Chondrocyte (in vitro differentiated cells): Measurements from ENCODE around the gene OPRPN. TPM values are rescaled to one million over a fixed set of nuclear protein-coding genes. Genes with fewer than 3 reads are reported as not detected.

ENCODE experiments used
- DNase-seq: peaks from one replicate; pipeline ENCODE4 v3.0.0; 2021; ENCODE audit warnings: mixed read lengths, low spot score
- H3K27ac Mint-ChIP-seq: one replicate; pipeline ENCODE4 v1.8.0; 2021; ENCODE audit warnings: mild to moderate bottlenecking, moderate library complexity, mixed read lengths; ENCODE audit not compliant: unreplicated experiment
- H3K27me3 Mint-ChIP-seq: 2 replicates; pipeline ENCODE4 v1.8.0; 2021; ENCODE audit warnings: low read depth, mixed read lengths
- H3K36me3 Mint-ChIP-seq: 2 replicates; pipeline ENCODE4 v1.8.0; 2021; ENCODE audit warnings: low read depth, mixed read lengths
- H3K4me1 Mint-ChIP-seq: 2 replicates; pipeline ENCODE4 v1.8.0; 2021; ENCODE audit warnings: low read depth, mild to moderate bottlenecking, mixed read lengths
- H3K4me3 Mint-ChIP-seq: one replicate; pipeline ENCODE4 v1.8.0; 2021; ENCODE audit warnings: mild to moderate bottlenecking, moderate library complexity, mixed read lengths; ENCODE audit not compliant: unreplicated experiment
- H3K9me3 Mint-ChIP-seq: 2 replicates; pipeline ENCODE4 v1.8.0; 2021; ENCODE audit warnings: low read depth, mixed read lengths
- long read RNA-seq: library from polyadenylated mRNA; stranded (forward); transcript quantifications from one replicate; pipeline ENCODE4 v2.0.0, GENCODE V29; 2021
- total RNA-seq: library from RNA; stranded (reverse); gene quantifications from 3 replicates; pipeline ENCODE4 v1.2.1, GENCODE V29; 2021
- TF ChIP-seq, protein P1 (sequence below): fragments of 200-600 bp; sonication (generic); IDR thresholded peaks from 2 replicates; pipeline ENCODE4 v1.5.0; 2021; ENCODE audit warnings: antibody characterized with exemption, mild to moderate bottlenecking, moderate library complexity

OPRPN gene, protein sequence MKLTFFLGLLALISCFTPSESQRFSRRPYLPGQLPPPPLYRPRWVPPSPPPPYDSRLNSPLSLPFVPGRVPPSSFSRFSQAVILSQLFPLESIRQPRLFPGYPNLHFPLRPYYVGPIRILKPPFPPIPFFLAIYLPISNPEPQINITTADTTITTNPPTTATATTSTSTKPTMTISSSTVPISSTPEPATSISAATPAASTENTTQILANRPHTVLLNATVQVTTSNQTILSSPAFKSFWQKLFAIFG
- not detected in 3 replicates for total RNA-seq
- long read RNA-seq = 0 reads

DNA sequence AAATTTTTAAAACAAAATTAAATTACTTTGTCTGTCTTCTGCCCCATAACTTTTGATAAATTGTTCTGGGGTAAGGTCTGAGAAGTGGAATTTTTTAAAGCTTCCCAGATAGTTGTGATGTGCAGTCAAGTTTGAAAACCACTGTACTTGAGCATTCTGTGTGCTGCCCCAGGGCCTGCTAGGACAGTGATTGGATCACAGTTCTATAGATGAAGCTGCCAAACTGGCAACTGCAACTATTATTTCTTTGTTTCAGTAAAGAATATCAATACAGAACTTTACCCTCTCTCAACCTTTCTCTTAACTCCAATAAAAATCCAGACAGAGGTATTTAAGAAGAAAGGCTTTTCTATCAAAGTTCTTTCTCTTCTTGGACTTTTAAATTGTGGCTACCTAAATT is at the start of gene OPRPN:
Gene OPRPN, plus strand, starts transcription at position 361 of the 400 bp plus-strand sequence. CDS start 1,346 bp downstream, outside the sequence.
- H3K4me3 Mint-ChIP-seq = no peak within 1 kb of the TSS
- no peaks in the 10 kb centered on the region for H3K9me3 Mint-ChIP-seq
- peaks cover 10% of the 10 kb centered on the region for H3K27me3 Mint-ChIP-seq
- TF ChIP-seq, protein P1, sequence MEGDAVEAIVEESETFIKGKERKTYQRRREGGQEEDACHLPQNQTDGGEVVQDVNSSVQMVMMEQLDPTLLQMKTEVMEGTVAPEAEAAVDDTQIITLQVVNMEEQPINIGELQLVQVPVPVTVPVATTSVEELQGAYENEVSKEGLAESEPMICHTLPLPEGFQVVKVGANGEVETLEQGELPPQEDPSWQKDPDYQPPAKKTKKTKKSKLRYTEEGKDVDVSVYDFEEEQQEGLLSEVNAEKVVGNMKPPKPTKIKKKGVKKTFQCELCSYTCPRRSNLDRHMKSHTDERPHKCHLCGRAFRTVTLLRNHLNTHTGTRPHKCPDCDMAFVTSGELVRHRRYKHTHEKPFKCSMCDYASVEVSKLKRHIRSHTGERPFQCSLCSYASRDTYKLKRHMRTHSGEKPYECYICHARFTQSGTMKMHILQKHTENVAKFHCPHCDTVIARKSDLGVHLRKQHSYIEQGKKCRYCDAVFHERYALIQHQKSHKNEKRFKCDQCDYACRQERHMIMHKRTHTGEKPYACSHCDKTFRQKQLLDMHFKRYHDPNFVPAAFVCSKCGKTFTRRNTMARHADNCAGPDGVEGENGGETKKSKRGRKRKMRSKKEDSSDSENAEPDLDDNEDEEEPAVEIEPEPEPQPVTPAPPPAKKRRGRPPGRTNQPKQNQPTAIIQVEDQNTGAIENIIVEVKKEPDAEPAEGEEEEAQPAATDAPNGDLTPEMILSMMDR = no peak
- no peaks in the 10 kb centered on the region for H3K4me1 Mint-ChIP-seq
- H3K27ac Mint-ChIP-seq = no peak within 1 kb of the TSS
- DNase-seq = no peak
- no peaks in the 10 kb centered on the region for H3K36me3 Mint-ChIP-seq

DNA sequence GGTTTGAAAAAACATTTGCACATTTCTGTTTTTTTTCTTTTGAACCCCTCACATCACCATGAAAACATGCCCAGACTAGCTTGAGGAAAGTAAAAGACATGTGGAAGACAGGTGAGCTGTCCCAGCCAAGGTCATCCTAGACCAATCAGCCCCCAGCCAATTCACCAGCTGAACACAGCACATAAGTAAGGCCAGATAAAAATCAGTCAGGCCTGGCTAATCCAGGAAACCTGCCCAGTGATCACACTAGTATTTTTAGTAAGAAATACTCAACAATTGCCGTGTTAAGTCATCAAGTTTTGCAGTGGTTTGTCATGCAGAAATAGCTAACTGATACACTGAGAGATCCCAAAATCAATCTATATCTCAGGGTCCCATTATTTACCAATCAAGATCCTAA is 41.6 kb upstream of the OPRPN start:
- no peak overlapping the region for H3K27ac Mint-ChIP-seq
- no peak for DNase-seq
- peaks cover 12% of the 10 kb centered on the region for H3K27me3 Mint-ChIP-seq
- H3K4me3 Mint-ChIP-seq = no peak overlapping the region
- no peaks in the 10 kb centered on the region for H3K9me3 Mint-ChIP-seq
- TF ChIP-seq, protein P1 = no peak
- peaks cover 1% of the 10 kb centered on the region for H3K36me3 Mint-ChIP-seq
- H3K4me1 Mint-ChIP-seq = no peaks in the 10 kb centered on the region

DNA sequence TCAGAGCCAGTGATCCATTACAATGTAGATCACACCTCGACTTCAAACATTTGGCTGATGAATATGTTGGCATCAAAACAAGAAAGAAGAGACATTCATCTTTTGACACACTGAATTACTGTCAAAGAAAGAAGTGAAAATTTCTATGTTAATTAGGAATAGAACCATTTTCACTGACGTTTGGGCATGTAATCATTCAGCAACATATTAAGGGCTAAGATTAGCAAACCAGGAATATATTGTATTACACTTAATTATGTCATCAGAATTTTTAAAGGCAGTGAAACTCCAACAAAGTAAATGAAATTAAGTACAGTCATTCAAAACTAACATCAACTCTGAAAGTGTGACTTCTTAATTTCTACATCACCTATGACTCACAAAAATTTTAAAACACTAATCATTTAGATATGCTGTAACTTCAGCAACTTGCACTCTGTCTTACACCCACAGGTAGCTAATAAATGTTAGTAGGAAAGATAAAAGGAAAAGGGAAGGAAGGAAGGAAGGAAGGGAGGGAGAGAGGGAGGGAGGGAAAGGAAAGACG is 38.6 kb upstream of the OPRPN start:
- Mint-ChIP-seq H3K36me3 (peaks cover 1% of the 10 kb centered on the region), H3K4me1 (no peaks in the 10 kb centered on the region), H3K4me3 (no peak overlapping the region), H3K9me3 (no peaks in the 10 kb centered on the region), H3K27me3 (peaks cover 12% of the 10 kb centered on the region), H3K27ac (no peak overlapping the region)
- TF ChIP-seq, protein P1 = no peak
- DNase-seq = no peak

DNA sequence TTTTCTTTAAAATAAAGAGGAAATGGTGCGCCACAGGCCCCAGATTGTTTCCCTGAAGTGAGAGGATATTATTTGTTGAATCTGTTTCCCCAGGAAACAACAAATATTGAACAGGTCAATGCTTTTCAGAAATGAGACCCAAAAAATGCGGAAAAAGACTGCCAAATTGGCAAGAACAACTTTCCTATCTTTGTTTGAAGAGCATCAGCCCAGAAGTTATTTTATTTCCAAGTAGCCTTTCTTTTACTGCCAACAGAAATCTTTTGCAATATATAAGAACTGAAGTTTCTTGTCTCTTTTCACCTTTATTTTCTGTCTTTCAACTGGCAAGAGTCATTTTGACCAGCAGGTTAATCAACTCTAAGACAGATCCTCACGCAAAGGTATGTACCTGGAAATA is 37.3 kb upstream of the OPRPN start, which contains the start of gene SMR3A:
Gene SMR3A, plus strand, starts transcription at position 301 of the 400 bp plus-strand sequence. CDS start 1,356 bp downstream, outside the sequence.
- no peak for DNase-seq
- H3K27me3 Mint-ChIP-seq = peaks cover 7% of the 10 kb centered on the region
- TF ChIP-seq, protein P1 = no peak
- H3K27ac Mint-ChIP-seq = no peak within 1 kb of the TSS
- no peak within 1 kb of the TSS for H3K4me3 Mint-ChIP-seq
- peaks cover 1% of the 10 kb centered on the region for H3K36me3 Mint-ChIP-seq
- H3K9me3 Mint-ChIP-seq = no peaks in the 10 kb centered on the region
- H3K4me1 Mint-ChIP-seq = no peaks in the 10 kb centered on the region

DNA sequence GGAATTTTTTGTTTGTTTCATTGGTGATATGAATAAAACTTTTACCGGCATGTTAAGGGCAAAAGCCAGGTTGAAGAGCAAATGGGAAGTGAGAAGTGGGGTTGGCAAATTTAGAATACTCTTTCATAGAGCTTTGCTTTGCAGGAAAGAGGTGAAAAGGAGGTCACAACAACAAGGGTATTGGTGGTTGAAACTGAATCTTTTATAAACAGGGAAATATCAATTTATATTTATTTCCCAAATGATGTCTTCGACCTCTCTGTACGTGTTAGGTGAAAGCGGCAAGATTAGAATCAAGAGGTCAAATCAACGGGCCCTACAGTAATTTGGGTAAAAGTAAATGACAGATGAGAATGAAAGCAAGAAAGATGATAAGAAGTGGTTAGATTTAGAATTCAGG is 33.7 kb upstream of the OPRPN start:
- H3K27ac Mint-ChIP-seq = no peak overlapping the region
- peaks cover 7% of the 10 kb centered on the region for H3K27me3 Mint-ChIP-seq
- DNase-seq = no peak
- H3K4me3 Mint-ChIP-seq = no peak overlapping the region
- TF ChIP-seq, protein P1 = no peak
- no peaks in the 10 kb centered on the region for H3K9me3 Mint-ChIP-seq
- H3K4me1 Mint-ChIP-seq = no peaks in the 10 kb centered on the region
- H3K36me3 Mint-ChIP-seq = peaks cover 1% of the 10 kb centered on the region
